HG02981 (cell line): ENCODE data around the gene LGALS4.
"Not testable (repeated sequence)": the region's sequence is repeated elsewhere in the genome, so short reads cannot be mapped to it uniquely, and the experiment has no call there.

Experiments used
- ATAC-seq: cut with Tn5 transposase; IDR thresholded peaks from one replicate; pipeline ENCODE4 v1.9.1; 2021; ENCODE audit warnings: mild to moderate bottlenecking, moderate library complexity; ENCODE audit not compliant: unreplicated experiment

The LGALS4 gene

GRCh38 chr19:38843175-38843758, 30.5 kb upstream of the LGALS4 start:
- no peak for ATAC-seq

- no peak for ATAC-seq
Measured at GRCh38 chr19:38842439-38843174, 29.9 kb upstream of the LGALS4 start.

GRCh38 chr19:38841787-38842438, 29.2 kb upstream of the LGALS4 start:
- ATAC-seq = no peak

GRCh38 chr19:38841180-38841766, 28.5 kb upstream of the LGALS4 start:
- ATAC-seq = no peak

GRCh38 chr19:38840583-38840968, 27.8 kb upstream of the LGALS4 start:
- ATAC-seq = no peak

GRCh38 chr19:38839816-38840582, 27.3 kb upstream of the LGALS4 start:
- ATAC-seq = no peak

GRCh38 chr19:38838986-38839761, 26.4 kb upstream of the LGALS4 start:
- ATAC-seq = no peak

GRCh38 chr19:38838208-38838985, 25.7 kb upstream of the LGALS4 start:
- ATAC-seq = no peak

GRCh38 chr19:38837656-38838121, 24.9 kb upstream of the LGALS4 start:
- no peak for ATAC-seq

- ATAC-seq = no peak
Measured at GRCh38 chr19:38836983-38837626, 24.4 kb upstream of the LGALS4 start.

- ATAC-seq = no peak
Measured at GRCh38 chr19:38836159-38836982, 23.6 kb upstream of the LGALS4 start.

GRCh38 chr19:38834590-38834989, 21.8 kb upstream of the LGALS4 start:
- ATAC-seq = no peak

- ATAC-seq = no peak
Measured at GRCh38 chr19:38834104-38834490, 21.4 kb upstream of the LGALS4 start.

GRCh38 chr19:38833092-38833425, 20.3 kb upstream of the LGALS4 start:
- ATAC-seq = no peak

- ATAC-seq = peak; percentile 46
Measured at GRCh38 chr19:38831142-38831605, 18.4 kb upstream of the LGALS4 start.

- no peak for ATAC-seq
Measured at GRCh38 chr19:38830039-38830733, 17.4 kb upstream of the LGALS4 start.

- ATAC-seq = not testable (repeated sequence)
Measured at GRCh38 chr19:38829203-38829602, 16.5 kb upstream of the LGALS4 start.
